Measurements from ENCODE around the gene CLDN15.

CLDN15 gene

GRCh38 chr7:101243646-101244374 lies 6.2 kb upstream of the CLDN15 start:
- DNase-seq: no peak

- DNase-seq: no peak
Measured at GRCh38 chr7:101241443-101242349, 4.1 kb upstream of the CLDN15 start.

GRCh38 chr7:101241015-101241363 lies 3.4 kb upstream of the CLDN15 start:
- no peak for DNase-seq

GRCh38 chr7:101240226-101241014 lies 2.8 kb upstream of the CLDN15 start:
- DNase-seq: no peak

- no peak for DNase-seq
Measured at GRCh38 chr7:101239951-101240220, 2.3 kb upstream of the CLDN15 start.

- DNase-seq: no peak
Measured at GRCh38 chr7:101239191-101239950, 1.8 kb upstream of the CLDN15 start.

GRCh38 chr7:101238226-101239182 lies 902 bp upstream of the CLDN15 start:
- no peak for DNase-seq

- no peak for DNase-seq
Measured at GRCh38 chr7:101236292-101236835, 1.2 kb downstream of the CLDN15 start.

- DNase-seq: no peak
Measured at GRCh38 chr7:101235522-101235921, 2.1 kb downstream of the CLDN15 start.

- no peak for DNase-seq
Measured at GRCh38 chr7:101235050-101235449, 2.6 kb downstream of the CLDN15 start.

GRCh38 chr7:101234636-101235035 lies 3.0 kb downstream of the CLDN15 start:
- no peak for DNase-seq

GRCh38 chr7:101233907-101234547 lies 3.6 kb downstream of the CLDN15 start:
- no peak for DNase-seq

GRCh38 chr7:101232141-101232850 lies 5.3 kb downstream of the CLDN15 start:
- DNase-seq: no peak

- DNase-seq: no peak
Measured at GRCh38 chr7:101231644-101232043, 6.0 kb downstream of the CLDN15 start.

- DNase-seq: no peak
Measured at GRCh38 chr7:101226721-101227120, 10.9 kb downstream of the CLDN15 start.

GRCh38 chr7:101225650-101226049 lies 12.0 kb downstream of the CLDN15 start:
- DNase-seq: no peak

GRCh38 chr7:101223528-101223927 lies 14.1 kb downstream of the CLDN15 start:
- DNase-seq: no peak

GRCh38 chr7:101222275-101222830 lies 15.2 kb downstream of the CLDN15 start:
- no peak for DNase-seq

GRCh38 chr7:101220295-101220694 lies 17.3 kb downstream of the CLDN15 start:
- DNase-seq: no peak
